Measurements from ENCODE around the gene DGKB. TPM values are rescaled to one million over a fixed set of nuclear protein-coding genes. Genes with fewer than 3 reads are reported as not detected.

Gene DGKB
- total RNA-seq, 1 donor, result not detected

- no peak overlapping the region for H3K4me3 ChIP-seq (ENCODE audit: low read depth, low read length)
- no peak for DNase-seq (ENCODE audit: low read depth)
- TF ChIP-seq CTCF (IDR thresholded peaks at IDR 0.05; ENCODE audit: insufficient read depth, low read depth, low read length), result no peak
Observed at GRCh38 chr7:14870394-14870793, 32.2 kb downstream of the DGKB start.

GRCh38 chr7:14868937-14869336 is 33.6 kb downstream of the DGKB start:
- TF ChIP-seq CTCF (IDR thresholded peaks at IDR 0.05; ENCODE audit: insufficient read depth, low read depth, low read length), result no peak
- DNase-seq (ENCODE audit: low read depth), result no peak
- no peak overlapping the region for H3K4me3 ChIP-seq (ENCODE audit: low read depth, low read length)

GRCh38 chr7:14861456-14861855 is 41.1 kb downstream of the DGKB start:
- no peak for DNase-seq (ENCODE audit: low read depth)
- no peak for TF ChIP-seq CTCF (IDR thresholded peaks at IDR 0.05; ENCODE audit: insufficient read depth, low read depth, low read length)
- no peak overlapping the region for H3K4me3 ChIP-seq (ENCODE audit: low read depth, low read length)

- no peak overlapping the region for H3K4me3 ChIP-seq (ENCODE audit: low read depth, low read length)
- DNase-seq (ENCODE audit: low read depth), result no peak
- TF ChIP-seq CTCF (IDR thresholded peaks at IDR 0.05; ENCODE audit: insufficient read depth, low read depth, low read length), result no peak
Observed at GRCh38 chr7:14859267-14859666, 43.3 kb downstream of the DGKB start.

- no peak overlapping the region for H3K4me3 ChIP-seq (ENCODE audit: low read depth, low read length)
- DNase-seq (ENCODE audit: low read depth), result no peak
- no peak for TF ChIP-seq CTCF (IDR thresholded peaks at IDR 0.05; ENCODE audit: insufficient read depth, low read depth, low read length)
Observed at GRCh38 chr7:14858866-14859265, 43.7 kb downstream of the DGKB start.

- H3K4me3 ChIP-seq (ENCODE audit: low read depth, low read length), result no peak overlapping the region
- no peak for DNase-seq (ENCODE audit: low read depth)
- TF ChIP-seq CTCF (IDR thresholded peaks at IDR 0.05; ENCODE audit: insufficient read depth, low read depth, low read length), result no peak
Observed at GRCh38 chr7:14858410-14858809, 44.1 kb downstream of the DGKB start.

GRCh38 chr7:14855033-14855794 is 47.3 kb downstream of the DGKB start:
- H3K4me3 ChIP-seq (ENCODE audit: low read depth, low read length), result no peak overlapping the region
- no peak for TF ChIP-seq CTCF (IDR thresholded peaks at IDR 0.05; ENCODE audit: insufficient read depth, low read depth, low read length)
- DNase-seq (ENCODE audit: low read depth), result no peak

Measured in fibroblast of villous mesenchyme (primary cell).